Body of pancreas (tissue), 4 donors: ENCODE data around the gene TSPO2.

Experiments used
- POLR2A ChIP-seq, 3 donors: fragments of 450-650 bp; IDR thresholded peaks; one replicate each; pipeline ENCODE4 v1.6.1; 2016; ENCODE audit warnings: antibody characterized with exemption in 3 of 3, mild to moderate bottlenecking in 2 of 3
- TF ChIP-seq, protein P1 (sequence below), 7 experiments: fragments of 450-650 bp in 4 of 7; fragments of 200-600 bp in 3 of 7; sonication (generic) in 3 of 7; IDR thresholded peaks; one replicate each; pipeline ENCODE4 v1.5.1; 2016 to 2019; ENCODE audit warnings: antibody characterized with exemption in 7 of 7

DNA sequence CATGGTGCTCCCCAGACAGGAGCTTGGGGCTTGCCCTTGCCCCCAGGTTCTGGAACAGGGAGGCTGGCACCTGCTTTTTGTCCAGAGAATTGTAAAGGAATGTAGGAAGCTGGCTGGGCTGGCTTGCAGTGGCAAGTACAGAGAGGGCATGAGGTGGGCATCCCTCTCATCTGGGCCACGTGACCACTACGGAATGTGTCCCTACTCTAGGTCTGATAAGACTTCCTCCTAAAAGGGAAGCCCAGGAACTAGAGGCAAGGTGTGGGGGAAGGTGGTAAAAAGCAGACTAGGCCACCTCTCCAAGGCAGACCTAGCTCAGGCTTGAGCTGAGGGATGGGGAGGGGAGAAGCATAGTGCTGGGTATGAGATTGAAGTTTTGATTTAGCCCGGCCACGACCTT is 42.0 kb upstream of the TSPO2 start:
- TF ChIP-seq, protein P1, sequence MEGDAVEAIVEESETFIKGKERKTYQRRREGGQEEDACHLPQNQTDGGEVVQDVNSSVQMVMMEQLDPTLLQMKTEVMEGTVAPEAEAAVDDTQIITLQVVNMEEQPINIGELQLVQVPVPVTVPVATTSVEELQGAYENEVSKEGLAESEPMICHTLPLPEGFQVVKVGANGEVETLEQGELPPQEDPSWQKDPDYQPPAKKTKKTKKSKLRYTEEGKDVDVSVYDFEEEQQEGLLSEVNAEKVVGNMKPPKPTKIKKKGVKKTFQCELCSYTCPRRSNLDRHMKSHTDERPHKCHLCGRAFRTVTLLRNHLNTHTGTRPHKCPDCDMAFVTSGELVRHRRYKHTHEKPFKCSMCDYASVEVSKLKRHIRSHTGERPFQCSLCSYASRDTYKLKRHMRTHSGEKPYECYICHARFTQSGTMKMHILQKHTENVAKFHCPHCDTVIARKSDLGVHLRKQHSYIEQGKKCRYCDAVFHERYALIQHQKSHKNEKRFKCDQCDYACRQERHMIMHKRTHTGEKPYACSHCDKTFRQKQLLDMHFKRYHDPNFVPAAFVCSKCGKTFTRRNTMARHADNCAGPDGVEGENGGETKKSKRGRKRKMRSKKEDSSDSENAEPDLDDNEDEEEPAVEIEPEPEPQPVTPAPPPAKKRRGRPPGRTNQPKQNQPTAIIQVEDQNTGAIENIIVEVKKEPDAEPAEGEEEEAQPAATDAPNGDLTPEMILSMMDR (IDR thresholded peaks at IDR 0.05): no peak
- TF ChIP-seq POLR2A (IDR thresholded peaks at IDR 0.05): no peak
